ENCODE measurements around the gene YES1.
A peak's percentile ranks its signal among the peaks of the same experiment; 100 is the strongest.

YES1 gene

GRCh38 chr18:811892-812375 is at the start of gene YES1:
YES1 (minus strand) TSS chr18:812242; CDS start chr18:756827, 55,415 bp downstream.
- DNase-seq = peak; percentile 54

DNA sequence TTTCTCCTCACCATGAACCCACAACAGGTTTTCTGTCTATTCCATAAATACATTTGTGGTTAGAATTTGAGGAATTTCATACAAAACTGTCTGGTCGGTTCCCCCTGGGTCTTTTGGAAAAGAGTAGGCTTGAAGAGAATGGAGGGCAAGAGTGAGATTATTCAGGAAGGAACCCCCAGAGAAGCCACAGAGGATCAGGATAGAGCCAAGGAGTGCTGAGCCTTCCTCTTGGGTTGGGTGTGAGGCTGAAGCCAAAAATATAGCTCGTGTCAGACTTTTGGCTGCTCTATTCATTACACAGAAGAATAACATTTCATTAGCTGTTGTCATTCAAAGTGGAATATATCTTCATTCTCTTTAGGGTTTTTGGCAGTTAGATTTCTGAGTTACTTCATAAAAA is 45.9 kb upstream of the YES1 start:
- no peak for DNase-seq

DNA sequence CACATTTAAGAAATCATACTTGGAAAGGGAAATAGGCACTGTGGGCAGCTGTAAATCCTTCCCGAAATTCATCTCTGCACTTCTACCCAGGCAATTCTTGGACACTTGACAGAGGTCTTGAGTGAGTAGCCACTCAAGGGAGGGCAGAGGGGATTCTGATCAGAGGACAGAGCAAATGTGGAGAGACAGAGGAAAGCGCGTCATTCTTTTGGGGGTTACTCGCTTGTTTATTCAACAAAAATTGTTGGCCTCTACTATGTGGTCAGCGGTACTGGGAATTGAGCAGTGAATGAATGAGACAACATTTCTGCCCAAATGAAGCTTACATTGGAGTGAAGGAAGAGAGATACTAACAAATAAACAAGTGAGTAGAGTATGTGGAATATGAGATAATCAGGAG is 41.4 kb upstream of the YES1 start:
- DNase-seq = no peak

DNA sequence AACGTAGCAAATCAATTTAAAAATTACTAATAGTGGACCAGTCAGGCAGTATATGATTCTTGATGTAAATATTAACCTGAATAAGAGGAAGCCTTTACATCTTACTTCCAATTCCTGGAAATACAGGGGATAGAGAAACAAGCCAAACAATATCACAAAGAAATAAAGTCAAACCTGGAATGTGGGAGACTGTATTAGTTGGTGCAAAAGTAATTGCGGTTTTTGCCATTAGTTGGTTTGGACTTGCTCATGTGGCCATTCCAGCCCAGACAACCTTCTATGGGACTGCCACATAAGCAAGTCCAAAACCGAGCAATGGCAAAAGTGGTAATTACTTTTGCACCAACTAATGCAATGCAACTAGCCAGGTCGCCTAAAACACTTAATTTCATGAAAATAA is 38.9 kb upstream of the YES1 start:
- no peak for DNase-seq

DNA sequence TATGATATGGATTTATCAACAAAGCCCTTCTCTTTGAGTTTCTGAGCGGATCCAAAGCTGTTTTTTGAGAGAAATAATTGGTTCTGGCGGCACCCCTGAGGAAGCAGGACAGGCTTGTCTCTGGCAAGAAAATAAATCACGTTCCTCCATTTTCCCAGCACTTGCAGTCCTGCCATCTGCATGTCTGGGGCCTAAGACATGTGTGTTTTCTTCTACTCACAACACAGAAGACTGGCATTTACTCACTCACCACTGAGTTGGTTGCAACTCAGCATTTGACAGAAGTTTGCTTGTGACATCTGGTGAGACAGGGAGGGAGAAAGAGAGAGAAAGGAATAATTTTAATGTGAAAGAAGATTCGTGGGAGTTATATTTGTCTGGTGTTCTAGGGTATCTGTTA is 37.0 kb upstream of the YES1 start:
- no peak for DNase-seq

- no peak for DNase-seq
Measured at GRCh38 chr18:848062-848861, 36.2 kb upstream of the YES1 start.

DNA sequence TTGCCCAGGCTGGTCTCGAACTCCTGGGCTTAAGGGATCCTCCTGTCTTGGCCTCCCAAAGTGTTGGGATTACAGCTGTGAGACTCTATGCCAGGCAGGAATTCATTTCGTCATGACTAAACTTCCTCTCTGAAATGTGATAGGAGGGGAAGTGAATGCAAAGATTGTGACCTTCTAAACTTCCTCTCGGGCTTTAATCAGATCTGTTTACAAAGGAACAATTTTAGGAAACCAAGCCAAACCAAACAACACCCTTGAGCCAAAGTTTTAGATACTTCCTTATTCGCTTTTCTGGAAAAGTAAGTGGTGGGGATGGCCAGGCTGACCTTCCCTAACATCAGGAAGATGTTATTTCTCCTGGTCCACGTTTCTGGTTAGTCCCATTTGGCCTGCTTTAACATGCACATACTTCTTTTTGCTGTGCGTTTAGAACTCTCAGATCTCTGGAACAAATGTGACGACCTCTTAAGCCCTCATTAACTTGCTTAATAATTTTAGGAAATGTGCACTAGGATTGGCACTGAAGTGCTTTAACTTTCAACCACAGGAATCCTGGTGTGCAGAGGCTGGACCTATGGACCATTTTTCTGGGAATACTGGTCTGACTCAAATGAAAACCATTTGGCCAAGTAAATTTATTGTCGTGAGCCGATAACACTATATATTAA is 33.2 kb upstream of the YES1 start:
- no peak for DNase-seq

GRCh38 chr18:841647-842370 is 29.8 kb upstream of the YES1 start:
- DNase-seq = no peak

GRCh38 chr18:840516-840915 is 28.5 kb upstream of the YES1 start:
- no peak for DNase-seq

GRCh38 chr18:840023-840408 is 28.0 kb upstream of the YES1 start:
- DNase-seq = no peak

GRCh38 chr18:839224-840022 is 27.4 kb upstream of the YES1 start:
- DNase-seq = peak; percentile 51

GRCh38 chr18:837922-838321 is 25.9 kb upstream of the YES1 start:
- no peak for DNase-seq

DNA sequence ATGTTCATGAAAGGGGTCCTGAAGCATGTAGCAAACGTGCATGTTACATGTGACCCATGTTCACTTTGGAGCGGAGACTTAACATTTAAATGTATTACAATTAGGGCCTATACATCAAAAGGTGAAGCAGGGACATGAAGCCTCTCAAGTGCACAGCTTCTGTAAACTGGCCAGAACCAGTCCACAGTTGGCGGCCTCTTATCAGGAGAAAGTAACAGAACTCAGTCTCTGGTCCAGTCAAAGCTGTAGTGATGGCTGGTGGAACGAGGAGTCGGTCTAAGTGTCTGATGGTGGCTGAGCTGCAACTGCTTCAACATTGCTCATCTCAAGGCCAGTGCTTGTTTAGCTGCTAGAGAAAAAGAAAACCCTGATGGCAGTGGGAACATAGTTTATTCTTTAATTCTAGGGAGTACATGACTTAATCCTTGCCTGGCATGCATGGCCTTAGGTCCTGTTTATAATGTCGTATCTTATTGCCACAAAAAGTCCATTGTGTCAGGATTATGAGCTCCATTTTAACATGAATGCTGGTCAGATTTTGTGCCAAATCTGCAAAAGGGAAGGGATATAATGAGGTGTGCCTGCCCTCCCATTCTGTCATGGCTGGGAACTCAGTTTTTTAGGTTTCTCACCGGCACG is 22.2 kb upstream of the YES1 start:
- DNase-seq = no peak

GRCh38 chr18:833197-833596 is 21.2 kb upstream of the YES1 start:
- DNase-seq = no peak

- no peak for DNase-seq
Measured at GRCh38 chr18:832085-832681, 20.1 kb upstream of the YES1 start.

GRCh38 chr18:830315-830901 is 18.4 kb upstream of the YES1 start:
- no peak for DNase-seq

- no peak for DNase-seq
Measured at GRCh38 chr18:829432-829831, 17.4 kb upstream of the YES1 start.

GRCh38 chr18:827093-827677 is 15.1 kb upstream of the YES1 start:
- DNase-seq = no peak

GRCh38 chr18:825891-826585 is 14.0 kb upstream of the YES1 start:
- no peak for DNase-seq

DNA sequence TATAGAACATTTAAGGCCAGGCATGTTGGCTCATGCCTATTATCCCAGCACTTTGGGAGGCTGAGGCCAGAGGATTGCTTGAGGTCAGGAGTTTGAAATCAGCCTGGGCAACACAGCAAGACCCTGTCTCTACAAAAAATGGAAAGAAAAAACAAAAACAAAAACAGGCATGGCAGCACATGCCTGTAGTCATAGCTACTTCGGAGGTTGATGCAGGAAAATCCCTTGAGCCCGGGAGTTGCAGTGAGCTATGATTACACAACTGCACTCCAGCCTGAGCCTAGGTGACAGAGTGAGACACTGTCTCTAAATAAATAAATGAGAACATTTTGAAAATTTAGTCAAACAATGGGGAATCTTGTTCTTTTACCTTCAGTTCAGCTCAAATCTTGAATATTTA is 12.1 kb upstream of the YES1 start:
- no peak for DNase-seq
